ENCODE results near the gene NR3C2.
"Not testable (repeated sequence)": the region's sequence is repeated elsewhere in the genome, so short reads cannot be mapped to it uniquely, and the experiment has no call there.

The NR3C2 gene

DNA sequence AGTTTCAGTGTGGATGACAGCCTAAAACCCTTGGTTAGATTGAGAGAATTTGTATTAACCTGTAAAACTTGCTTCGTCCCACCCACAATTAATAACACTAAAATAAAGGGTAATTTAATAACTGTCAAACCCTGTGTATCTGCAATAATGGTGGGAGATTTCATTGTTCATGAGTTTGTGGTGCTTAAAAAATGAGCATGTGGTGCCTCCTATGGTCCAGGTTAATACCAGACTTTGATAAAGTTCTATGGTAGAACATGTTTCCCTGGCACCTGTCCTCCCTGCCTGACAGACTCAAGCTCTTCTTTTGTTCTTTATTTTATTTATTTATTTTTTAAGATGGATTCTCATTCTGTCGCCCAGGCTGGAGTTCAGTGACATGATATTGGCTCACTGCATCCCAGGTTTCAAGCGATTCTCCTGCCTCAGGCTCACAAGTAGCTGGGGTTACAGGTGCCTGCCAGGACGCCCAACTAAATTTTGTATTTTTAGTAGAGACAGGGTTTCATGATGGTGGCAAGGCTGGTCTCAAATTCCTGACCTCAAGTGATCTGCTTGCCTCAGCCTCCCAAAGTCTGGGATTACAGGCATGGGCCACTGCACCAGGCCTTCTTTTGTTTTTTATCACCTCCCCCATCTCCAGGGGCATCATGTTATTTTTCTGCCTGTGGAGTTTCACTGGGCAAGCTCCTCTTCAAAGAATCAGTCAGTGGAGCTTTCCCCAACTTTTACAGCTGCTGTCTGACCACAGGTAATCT lies 289.2 kb downstream of the NR3C2 start:
- no peak for DNase-seq

DNA sequence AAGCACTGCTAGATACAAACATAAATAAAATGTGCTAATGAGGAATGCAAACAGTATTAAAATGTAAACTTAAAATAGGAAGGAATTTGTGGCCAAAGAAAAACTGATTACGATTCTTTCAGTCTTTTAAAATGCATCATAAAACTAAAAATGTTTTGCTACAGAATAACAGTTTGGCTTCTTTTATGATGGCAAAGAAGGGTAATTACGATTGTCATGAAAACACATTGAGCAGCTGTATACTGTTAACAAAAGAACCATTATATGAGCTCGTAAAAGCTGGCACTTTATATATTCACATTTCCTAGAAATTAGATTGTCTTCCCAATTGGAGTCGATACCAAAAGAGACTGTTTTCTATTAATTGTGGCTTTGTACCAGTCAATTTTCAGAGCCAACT lies 290.4 kb downstream of the NR3C2 start:
- no peak for DNase-seq

- DNase-seq: no peak
These were observed 296.7 kb downstream of the NR3C2 start for GRCh38 chr4:148145475-148145874.

- DNase-seq: no peak
These were observed 299.0 kb downstream of the NR3C2 start for GRCh38 chr4:148143174-148143573.

GRCh38 chr4:148141501-148141900 lies 300.7 kb downstream of the NR3C2 start:
- DNase-seq: no peak

- DNase-seq: no peak
These were observed 315.4 kb downstream of the NR3C2 start for GRCh38 chr4:148126825-148127224.

GRCh38 chr4:148124512-148124911 lies 317.7 kb downstream of the NR3C2 start:
- no peak for DNase-seq

DNA sequence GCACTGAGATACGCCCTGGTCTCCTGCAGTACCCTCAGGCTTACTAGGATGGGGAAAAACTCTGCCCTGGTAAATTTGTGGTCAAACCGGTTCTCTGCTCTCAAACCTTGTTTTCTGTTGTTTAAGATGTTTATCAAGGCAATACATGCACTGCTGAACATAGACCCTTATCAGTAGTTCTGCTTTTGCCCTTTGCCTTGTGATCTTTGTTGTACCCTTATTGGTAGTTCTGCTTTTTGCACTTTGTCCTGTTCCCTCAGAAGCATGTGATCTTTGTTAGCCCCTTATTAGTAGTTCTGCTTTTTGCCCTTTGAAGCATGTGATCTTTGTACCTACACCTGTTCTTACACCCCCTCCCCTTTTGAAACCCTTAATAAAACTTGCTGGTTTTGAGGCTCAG lies 319.1 kb downstream of the NR3C2 start:
- not testable (repeated sequence) for DNase-seq

GRCh38 chr4:148120216-148120615 lies 322.0 kb downstream of the NR3C2 start:
- DNase-seq: no peak

GRCh38 chr4:148118633-148119032 lies 323.6 kb downstream of the NR3C2 start:
- no peak for DNase-seq

GRCh38 chr4:148118179-148118578 lies 324.0 kb downstream of the NR3C2 start:
- no peak for DNase-seq

GRCh38 chr4:148116969-148117368 lies 325.2 kb downstream of the NR3C2 start:
- DNase-seq: no peak

GRCh38 chr4:148116264-148116663 lies 325.9 kb downstream of the NR3C2 start:
- DNase-seq: no peak

- no peak for DNase-seq
These were observed 327.8 kb downstream of the NR3C2 start for GRCh38 chr4:148114436-148114835.

GRCh38 chr4:148112231-148112982 lies 329.8 kb downstream of the NR3C2 start:
- DNase-seq: no peak

DNA sequence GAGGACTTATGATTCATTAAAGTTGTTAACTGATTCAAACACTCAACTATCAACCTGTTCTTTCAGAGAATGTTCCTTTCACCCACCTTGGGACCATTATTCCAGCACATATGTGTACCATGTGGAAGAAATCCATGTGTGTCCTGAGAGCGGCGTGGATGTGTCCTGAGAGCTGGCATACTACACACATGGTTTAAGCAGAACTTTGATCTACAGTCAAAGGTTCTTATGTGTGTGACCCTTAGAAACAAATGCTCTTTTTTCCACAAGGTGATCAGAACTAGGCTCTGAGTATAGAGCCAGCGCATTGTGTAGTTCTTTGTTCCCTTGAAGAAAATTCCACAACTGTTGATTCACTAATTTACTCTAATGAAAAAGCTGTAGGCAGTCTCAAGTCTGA lies 332.0 kb downstream of the NR3C2 start:
- DNase-seq: no peak

DNA sequence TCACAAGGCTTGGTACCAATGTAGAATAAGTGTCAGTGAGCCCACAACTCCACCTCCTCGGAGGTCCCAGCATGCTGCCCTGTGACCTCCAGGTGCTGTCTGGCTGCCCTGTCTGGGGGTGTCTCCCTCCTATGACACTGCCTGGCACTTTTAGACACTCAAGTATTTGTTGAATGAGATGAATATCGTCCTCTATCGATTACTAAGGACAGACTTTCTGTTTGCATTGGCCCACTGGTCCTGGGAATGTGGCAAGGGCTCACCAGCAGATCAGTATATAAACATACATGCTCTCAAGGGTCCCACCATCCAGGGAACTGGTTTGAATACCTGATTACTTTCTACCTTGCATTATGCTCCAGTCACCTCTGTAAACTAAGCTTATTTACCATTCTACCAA lies 333.0 kb downstream of the NR3C2 start:
- DNase-seq: no peak

- DNase-seq: no peak
These were observed 333.4 kb downstream of the NR3C2 start for GRCh38 chr4:148108766-148109165.

DNA sequence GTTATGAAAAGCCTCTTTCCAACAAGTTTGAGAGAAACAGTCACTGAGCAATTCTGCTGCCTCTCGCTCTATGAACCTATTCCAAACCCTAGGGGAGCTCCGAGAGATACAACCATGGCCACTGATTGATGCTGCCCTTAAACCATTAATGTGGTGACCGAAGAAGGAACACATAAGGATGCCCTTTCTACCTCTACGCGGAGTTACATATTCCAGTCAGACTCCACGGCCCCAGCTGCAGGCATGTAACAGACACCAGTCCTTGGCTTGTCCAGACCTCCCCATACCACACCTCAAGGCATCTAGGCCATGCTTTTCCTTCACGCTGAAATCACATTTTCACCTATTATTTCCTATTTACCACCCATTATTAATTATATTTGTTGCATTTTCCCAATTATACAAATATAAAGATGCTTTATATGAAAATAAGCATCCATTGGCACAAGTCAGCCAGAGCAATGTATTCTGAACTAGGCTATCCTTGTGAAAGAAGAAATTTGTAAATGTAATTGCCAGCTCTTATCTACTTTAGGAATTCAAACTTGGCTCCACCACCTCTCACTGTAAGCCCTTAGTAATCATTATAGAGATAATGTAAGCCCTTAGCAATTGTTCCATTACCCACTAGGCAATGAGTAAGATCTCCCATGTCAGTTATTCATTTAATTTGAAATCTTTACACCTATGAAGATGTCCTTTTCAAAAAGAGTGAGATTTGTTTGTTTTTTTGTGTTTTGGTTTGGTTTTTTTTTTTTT lies 338.4 kb downstream of the NR3C2 start:
- no peak for DNase-seq

DNA sequence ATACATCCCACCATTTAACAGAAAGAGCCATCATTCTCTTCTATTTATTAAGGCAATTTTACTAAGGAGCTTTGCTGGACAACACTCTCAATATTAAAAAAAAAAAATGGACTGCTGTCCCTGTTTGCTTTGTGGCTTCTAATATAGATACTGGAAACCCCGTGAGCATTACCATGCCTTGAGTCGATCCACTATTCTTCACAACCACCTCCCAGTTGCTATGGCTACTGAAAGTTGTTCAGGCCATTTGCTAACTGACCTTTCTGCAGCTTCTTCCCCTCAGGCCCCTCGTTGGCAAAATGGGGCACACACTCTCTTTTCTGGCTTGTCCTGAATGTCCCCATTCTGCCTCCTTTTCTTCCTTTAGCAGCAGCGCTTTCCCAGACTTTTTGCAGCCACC lies 340.4 kb downstream of the NR3C2 start:
- no peak for DNase-seq

DNA sequence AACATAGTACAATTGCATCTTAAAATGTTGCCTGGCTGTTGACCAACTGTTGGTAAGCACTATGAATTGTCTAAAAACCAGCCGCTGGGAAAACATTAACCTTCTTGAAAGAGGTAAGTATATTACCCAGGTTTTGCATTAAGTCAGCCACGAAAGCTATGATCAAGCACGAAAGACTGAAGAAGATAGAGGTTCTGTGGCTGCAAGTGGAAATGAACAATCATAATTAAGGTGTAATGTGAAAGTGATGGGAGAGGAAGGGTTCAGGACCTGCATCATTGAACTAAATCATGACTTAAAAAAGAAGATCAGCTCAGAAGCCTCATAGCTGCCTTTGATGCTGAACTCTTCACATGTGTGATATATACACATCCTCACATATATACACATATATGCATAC lies 341.0 kb downstream of the NR3C2 start:
- no peak for DNase-seq

- DNase-seq: no peak
These were observed 344.4 kb downstream of the NR3C2 start for GRCh38 chr4:148097801-148098200.

DNA sequence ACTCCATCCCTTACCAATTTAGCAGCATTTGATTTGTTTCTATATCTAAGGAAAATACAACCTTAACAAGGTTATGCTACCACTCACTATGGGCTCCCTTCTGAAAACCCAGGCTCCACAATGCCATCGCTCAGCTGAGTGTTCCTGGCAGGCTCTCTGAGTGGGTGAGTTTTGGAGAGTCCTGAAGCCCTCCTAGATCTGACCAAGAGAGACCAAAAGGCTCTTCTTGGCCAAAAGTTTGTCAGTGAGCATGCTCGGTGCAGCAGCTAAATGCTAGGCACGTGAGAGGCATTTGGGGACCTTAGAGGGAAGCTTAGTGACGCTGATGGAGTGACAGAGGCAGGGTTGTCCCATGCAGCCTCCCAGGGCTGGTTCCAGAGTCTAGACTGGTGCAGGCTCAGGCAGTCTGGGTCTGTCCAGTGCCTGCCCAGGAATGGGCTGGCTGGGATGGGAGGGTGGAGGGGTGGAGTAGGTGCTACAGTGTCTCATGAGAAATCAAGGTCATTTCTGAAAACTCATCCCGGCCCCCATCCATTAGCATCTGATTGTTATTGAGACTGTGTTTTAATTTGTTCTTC lies 346.8 kb downstream of the NR3C2 start:
- no peak for DNase-seq

Data from activated naive CD4-positive, alpha-beta T cell (primary cell).